GM18511 (cell line): ENCODE measurements around the gene RAB31.

ENCODE experiments used
- ATAC-seq: cut with Tn5 transposase; IDR thresholded peaks from one replicate; pipeline ENCODE4 v1.9.1; 2021; ENCODE audit warnings: mild to moderate bottlenecking, moderate library complexity; ENCODE audit not compliant: unreplicated experiment

The RAB31 gene

DNA sequence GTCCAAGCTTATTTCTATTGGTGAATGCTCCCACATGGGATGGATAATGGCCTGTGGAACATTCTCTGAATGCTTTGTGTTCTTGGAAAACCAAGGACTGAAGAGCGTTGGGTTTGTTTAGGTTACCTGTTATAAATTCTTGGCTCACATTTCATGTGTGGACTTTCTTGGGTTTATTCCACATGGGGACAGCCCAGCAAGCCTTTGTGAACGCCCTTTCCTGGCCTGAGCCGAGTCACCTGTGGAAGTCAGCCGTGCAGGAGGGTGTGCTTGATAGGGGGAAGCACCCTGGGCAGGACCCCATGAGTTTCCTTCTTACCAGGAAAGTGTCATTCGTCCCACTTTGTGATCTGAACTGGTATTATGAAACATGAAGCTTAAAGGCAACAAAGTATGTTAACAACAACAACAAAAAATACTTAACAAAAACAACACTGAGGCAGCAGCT, 4.1 kb downstream of the RAB31 start:
- no peak for ATAC-seq

DNA sequence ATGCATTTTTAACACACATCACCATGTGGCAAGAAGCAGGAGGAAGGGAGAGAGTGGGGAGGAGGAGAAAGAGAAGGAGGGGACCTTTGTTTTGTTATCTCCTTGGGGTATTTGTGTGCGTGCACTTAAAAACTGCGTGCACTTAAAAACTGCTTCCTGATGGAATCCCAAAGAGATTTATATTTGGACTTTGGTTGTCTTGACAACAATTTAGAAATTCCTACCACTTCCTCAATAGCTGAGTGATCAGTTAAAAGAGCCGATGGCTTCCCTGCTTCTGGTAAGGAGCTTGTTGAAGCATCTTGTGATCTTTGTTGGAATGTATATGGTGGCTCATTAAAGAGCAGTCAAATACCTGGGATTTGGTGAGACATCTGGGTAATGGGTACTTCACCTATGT, 4.5 kb downstream of the RAB31 start:
- no peak for ATAC-seq

DNA sequence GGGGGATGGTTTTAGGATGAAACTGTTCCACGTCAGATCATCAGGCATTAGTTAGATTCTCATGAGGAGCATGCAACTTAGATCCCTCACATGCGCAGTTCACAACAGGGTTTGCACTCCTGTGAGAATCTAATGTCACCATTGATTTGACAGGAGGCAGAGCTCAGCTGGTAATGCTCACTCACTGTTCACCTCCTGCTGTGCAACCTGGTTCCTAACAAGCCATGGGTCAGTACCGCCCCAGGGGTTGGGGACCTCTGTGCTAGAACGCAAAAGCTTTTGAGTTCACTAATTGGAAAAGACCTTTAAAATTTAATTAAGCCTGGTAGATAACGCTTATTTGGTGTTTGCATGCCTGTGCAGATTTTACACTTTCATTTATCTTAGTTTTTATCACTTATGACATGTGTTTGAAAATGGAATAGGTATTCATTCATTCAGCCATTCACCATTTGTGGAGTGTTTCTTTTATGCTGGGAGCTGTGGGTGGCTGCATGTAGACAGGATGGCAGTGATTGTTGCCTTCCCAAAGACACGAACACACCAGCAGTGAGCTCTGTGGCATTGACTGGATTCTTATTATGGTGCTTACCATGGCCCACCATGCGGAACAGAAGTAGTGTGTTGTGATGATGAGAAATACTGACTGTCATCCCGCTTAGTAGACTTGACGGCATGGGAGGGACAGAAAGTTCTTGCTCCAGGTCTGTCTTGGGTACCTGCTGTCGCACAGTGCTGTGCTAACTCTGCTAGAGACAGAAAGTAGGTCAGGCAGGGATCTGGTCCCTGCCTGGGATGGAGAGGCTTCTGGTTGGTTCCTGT, 6.4 kb downstream of the RAB31 start:
- ATAC-seq = no peak

DNA sequence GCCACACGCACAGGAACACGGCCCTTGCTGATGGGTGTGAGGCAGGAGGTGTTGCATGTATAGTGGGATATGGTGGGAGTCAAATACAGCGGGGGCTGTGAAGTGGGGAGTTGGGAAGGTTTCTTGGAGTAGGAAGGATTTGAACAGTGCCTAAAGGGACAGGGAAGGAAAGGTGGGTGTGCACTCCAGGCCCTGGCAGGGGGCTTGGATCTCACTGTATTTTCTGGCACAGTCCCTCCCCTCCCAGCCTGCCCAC, 6.9 kb downstream of the RAB31 start:
- no peak for ATAC-seq

DNA sequence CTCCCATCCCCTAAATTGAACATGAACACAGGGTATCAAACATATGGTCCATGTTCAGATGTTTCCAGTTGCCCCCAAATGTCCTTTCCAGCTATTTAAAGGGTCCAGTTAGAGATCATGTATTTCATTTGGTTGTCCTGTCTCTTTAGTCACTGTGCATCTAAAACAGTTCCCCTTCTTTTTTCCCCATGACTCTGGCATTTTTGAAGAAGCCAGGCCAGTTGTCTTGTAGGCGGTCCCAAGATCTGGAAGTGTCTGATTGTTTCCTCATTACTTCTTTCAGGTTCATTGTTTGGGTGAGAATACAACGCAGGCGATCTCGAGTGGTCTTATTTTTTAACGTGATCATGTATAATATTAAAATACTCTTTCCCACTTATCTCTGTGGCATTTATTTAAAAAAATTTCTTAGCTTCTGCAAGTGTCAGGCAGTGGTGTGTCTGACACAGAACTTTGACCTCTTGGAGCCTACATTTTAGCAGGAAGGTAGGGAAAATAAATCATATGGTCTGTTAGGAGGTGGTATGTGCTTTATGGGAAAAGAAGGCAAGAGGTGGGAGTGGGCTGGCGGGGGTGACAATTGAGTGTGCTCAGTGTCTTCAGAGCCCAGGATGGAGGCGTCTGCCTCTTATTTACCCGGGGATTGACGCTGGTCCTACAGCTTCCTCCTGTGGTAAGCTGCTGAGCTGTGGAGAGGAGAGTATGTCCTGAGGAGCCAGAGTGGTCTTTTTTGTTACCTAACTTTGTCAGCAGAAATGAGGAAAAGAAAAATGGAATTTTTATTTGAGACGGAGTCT, 8.1 kb downstream of the RAB31 start:
- ATAC-seq = no peak

DNA sequence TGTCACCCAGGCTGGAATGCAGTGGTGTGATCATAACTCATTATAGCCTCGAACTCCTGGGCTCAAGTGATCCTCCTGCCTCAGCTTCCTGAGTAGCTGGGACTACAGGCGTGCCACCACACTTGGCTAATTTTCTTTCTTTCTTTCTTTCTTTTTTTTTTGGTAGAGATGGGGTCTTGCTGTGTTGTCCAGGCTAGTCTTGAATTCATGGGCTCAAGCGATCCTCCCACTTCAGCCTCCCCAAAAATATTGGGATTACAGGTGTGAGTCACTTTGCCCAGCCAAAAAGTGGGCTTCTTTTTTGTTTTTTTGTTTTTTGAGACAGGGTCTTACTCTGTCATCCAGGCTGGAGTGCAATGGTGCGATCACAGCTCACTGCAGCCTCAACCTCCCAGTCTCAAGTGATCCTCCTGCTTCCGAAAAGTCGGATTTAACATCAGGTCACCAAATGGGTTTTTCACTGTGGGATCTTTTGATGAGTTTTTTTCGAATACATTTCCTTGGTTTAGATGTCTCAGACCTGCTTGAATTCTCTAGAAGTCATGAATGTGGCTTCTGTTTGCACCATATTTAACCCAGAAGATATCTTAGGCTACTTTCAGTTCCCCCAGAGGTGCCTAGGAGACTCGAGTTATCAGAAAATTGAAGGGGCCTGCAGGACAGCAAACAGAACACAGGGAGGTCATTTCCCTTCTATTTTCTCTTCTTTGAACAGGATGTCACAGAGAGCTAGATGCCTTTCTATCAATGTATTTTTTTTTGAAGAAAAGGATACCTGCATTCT, 8.9 kb downstream of the RAB31 start:
- peak; percentile 61 for ATAC-seq

DNA sequence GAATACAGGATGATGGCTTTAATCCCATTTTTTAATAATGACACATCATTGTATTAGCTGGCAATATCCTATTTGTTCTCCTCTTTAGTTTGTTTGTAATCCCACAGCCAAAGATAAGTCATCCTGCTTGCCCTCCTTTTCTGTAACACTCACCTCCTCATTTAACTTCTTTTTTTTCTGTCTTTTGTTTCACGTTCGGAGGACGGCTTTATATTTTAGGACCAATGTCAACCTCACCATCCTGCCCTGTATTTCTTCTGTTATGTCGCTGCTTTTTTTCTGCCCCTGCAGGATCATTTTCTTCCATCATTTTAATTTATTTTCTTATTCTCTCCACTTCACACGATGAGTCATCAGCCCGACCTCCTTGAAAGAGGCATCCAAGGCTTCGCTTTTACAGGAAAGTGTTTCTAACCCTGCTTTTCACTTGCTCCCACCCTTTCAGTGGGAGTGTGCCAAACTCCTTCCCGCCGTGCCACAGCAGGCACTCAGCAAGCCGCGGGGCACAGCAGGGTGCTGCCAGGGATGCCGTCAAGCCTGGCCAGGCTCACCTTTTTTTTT, 11.4 kb downstream of the RAB31 start:
- no peak for ATAC-seq

DNA sequence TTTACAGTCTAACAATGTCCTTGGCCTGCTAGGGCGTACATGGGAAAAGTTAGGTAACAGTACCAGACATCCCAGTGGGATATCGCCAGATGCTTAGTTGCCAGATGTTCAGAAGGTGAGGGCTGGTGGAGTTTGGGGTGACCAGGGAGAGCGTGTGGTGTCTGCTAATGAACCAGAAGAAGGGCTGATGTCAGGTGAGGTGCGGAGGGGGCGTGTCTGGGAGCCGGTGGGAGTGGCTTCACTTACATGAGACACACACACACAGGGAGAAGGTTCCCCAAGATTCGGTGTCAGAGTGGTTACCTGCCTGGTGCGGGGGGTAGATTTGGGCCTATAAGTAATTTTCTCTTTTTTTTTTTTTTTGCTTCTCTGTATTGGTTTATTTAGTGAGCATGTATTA, 12.2 kb downstream of the RAB31 start:
- no peak for ATAC-seq

DNA sequence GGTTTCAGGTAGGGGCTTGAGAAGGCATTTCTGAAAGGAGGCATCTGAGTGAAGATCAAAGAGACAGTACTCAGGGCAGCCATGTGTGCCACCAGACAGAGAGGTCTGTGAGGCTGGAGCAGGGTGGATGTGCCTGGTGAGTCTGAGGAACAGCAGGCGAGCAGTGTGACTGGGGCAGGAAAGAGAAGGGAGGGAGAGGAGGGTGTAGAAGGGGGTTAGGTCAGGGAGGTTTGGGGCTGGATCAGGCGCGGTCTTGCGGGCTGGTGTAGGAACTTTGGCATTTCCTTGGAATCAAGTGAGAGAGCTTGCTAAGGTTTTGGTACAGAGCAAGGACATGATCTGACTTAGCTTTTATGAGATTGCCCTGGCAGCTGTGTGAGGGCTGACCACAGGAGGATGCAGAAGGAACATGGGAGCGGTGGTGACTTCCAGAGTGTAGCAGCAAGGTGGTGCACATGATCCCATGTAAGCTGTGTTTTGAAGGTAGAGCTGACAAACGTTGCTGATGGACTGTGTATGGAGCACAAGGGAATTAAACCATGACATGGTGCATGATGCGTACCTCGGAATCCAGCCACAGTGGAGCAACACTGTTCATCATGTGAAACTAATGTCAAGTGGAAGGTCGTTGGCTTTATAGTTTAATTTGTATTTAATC, 13.9 kb downstream of the RAB31 start:
- ATAC-seq = no peak

DNA sequence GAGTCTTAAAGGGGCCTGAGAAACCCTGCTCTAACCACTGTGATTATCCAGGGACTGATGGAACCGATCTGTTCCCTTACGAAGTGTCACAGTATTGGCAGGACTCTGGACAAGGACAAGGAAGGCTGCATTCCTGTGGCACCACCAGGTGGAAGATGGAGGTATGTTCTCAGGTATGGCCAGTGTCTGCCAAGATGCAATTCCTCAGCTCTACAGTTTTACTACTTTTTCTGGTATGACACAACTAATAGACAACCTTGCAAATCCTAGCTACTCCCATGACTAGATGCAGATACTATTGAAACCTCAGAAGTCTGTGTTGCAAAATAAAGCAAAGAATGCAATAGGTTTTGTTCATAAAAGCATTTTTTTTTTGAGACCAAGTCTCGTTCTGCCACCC, 14.6 kb downstream of the RAB31 start:
- no peak for ATAC-seq

DNA sequence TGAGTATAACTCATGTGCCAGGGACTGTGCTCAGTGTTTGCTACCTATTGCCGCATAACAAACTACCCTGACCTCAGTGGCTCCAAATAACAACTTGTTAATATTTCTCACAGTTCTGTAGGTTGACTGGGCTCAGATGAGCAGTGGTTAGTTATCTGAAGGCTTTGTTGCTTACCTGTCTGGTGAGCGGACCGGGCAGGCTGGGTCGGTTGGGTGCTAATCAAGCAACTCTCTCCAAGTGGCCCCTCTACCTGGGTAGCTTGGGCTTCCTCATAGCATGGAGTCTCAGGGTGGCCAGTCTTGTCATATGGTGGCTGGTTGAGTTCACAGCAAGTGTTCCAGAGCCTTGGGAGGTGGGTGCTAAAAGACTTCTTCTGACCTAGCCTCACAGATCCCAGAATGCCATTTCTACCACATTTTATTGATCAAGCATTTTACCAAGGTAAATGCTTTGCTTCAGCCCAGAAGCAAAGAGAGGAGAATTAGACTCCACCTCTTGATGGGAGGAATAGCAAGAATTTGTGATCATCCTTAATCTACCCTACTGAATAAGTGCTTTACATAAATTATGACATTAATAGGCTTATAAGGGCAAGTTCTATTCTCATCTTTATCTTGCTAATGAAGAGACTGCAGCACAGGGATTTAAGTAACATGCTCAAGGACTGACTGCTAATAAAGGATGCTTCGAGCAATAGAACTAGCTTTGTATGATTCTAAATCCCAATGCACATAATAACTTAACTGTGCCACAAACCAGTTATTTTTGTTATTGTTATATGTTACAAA, 16.9 kb downstream of the RAB31 start:
- ATAC-seq = no peak

DNA sequence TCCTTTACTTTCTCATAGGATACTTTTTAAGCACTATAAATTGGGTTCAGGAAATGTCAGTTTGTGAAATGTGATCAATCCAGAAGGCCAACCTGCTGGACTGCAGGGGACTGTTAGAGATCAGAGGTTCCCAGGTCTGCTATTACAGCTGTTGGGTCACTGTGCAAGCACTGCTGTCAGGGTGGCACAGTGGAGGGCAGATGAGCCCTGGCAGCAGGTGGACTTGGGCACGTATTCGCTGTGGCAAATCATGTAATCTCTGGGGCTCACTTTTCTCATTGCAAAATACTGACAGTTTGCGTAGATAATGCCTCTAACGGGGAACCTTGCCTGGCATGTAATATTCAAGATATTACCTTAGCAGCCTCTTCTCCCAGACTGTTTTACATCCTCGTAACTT, 18.1 kb downstream of the RAB31 start:
- no peak for ATAC-seq

DNA sequence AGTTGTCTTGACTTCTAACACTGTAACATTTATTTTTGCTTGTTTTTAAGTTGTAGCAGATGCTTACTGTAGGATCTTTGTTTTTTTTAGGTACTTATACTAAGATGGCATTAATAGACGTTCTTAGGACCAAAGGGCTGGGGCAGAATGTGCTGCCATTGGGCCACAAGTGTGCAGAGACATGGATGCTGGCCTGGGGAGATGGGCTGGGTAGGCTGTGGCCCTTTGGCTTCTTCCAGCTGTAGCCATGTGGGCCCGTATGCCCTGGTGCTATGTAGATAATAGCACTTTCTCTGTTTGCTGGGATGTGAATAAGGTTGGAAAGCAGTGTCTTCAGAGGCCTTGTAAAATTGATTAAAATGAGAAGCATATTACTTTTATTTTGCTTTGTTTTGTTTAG, 18.8 kb downstream of the RAB31 start:
- ATAC-seq = no peak

DNA sequence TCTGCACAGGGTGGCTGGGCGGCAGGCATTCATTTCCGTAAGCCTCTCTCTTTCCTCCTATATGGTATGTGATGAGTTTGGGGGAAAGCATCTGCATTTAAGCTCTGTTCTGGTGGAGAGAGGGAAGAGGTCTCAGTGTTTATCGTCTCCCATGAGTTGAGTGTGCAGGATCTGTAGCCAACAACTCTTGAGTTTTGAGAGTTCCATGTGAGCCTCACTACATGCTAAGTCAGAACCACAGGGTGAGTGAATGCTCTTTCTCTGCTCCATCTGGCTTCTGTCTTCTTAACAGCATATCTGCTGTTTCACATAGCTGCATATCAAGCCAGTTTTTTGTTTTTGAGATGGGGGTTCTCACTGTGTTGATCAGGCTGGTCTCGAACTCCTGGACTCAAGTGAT, 22.7 kb downstream of the RAB31 start:
- ATAC-seq = no peak

DNA sequence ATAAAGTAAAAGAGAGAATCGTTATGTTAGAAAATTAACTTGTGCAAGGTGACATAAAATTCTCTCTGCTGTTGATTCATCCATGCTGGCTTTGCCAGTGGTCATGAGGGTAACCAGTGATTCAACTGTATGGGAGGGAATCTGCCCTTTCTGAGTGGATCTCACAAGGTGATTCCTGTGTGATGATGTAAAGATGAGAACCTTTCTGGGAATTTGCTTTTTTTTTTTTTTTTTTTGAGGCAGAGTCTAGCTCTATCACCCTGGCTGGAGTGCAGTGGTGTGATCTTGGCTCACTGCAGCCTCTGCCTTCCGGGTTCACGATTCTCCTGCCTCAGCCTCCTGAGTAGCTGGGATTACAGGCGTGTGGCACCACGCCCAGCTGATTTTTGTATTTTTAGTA, 23.3 kb downstream of the RAB31 start:
- no peak for ATAC-seq

DNA sequence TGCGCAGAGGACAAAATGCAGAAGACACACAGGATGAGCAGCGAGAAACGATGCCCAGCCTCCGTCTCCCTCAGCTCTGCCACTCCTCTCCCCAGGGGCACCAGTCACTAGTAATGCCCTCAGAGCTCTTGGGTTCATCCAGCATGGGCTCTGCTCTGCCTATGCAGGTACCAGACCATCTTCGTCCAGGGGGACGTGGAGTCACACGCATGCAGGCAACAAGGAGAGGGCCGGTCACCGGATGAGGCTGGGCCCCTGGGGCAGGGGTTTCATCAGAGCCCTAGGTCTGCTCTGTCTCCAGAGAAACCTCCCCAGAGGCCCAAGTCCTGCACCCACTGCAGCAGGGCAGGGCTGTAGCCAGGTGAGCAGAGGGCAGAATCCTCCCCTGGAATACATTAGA, 23.9 kb downstream of the RAB31 start:
- ATAC-seq = no peak

DNA sequence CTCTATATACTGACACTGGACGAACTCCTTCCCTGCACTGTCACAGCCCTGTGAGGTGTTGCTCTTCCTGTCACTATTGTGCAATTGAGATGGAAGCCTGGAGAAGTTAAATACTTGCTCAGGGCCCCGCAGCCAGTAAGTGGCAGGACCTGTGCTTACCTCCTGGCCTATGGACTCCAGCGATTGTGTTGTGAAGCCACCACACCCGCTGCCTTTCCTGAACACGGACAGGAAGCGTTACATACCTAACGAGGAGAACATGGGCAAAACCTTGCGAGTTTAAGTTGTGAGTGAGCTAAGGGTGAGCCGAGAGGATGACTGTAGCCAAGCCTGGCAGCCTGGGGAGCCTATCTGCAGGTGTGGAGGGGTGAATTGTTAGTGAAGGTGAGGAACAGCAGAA, 26.1 kb downstream of the RAB31 start:
- ATAC-seq = no peak

DNA sequence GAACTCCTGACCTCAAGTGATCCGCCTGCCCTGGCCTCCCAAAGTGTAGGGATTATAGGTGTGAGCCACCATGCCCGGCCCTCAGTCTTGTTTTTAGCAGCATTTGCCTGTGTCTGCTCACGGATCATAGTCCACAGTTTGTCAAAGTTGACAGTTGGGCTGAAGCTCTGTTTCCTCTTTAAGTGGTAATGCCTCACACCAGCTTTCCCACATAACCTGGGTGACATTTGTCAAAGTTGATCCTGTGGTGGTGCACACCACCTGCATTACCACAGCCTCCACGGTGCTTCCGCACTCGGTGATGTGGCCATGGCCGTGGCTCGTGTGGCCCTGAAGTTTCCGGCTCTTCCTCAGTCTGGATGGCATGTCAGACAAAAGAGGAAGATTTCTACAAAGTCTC, 27.1 kb downstream of the RAB31 start:
- no peak for ATAC-seq

DNA sequence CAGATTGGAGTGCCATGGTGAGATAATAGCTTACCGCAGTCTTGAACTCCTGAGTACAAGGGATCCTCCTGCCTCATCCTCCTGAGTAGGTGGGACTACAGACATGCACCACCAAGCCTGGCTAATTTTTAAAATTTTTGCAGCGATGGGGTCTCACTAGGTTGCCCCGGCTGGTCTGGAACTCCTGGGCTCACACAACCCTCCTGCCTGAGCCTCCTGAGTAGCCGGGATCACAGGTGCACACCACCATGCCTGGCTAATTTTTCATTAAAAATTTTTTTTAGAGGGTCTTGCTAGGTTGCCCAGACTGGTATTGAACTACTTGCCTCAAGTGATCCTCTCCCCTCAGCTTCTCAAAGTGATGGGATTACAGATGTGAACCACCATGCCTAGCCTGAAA, 27.8 kb downstream of the RAB31 start:
- ATAC-seq = no peak

DNA sequence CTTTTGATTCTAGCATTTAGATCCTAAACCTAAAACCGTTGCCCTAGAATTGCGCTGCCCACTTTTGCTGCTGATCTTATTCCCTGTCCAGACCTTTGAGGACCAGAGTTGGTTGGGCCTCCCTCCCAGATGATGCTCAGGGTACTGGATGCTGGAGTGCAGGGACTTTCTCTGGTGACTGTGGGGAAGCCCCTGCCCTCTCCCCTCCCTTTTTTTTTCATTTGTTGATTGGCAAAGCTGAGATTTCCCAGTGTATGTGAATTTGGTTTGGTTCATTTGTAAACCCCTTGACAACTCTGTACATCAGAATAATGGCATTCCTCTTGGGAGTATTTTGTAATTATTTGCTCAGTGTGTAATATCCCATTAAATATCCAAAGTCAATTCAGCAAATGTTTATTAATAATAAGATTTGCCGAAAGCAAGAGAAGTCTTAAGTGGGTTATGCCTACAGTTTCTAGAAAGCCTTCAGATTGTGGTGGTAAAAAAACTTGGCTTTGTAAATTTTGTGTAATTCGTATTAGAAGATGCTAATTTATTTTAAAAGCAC, 28.3 kb downstream of the RAB31 start:
- ATAC-seq = no peak
